OCI-LY7 (cell line): Measurements from ENCODE around the gene RRH. TPM values are rescaled to one million over a fixed set of nuclear protein-coding genes. Genes with fewer than 3 reads are reported as not detected.

ENCODE experiments used
- BruUV-seq: library from RNA; stranded (reverse); fragments of 400-500 nt; replicated peaks from 2 replicates; lab custom pipeline; 2021; lab: Mats Ljungman, UMichigan
- CTCF ChIA-PET: fragments of 300-600 bp; sonication (Branson Sonifier 250); formaldehyde crosslinking; loops from one replicate; lab custom pipeline; 2022; ENCODE audit warnings: antibody characterized with exemption; ENCODE audit not compliant: unreplicated experiment; lab: Charles Lee
- POLR2A ChIA-PET: fragments of 300-600 bp; sonication (Branson Sonifier 250); formaldehyde crosslinking; loops from one replicate; lab custom pipeline; 2022; ENCODE audit warnings: antibody characterized with exemption; lab: Charles Lee
- DNase-seq: peaks from one replicate; pipeline ENCODE4 v3.0.0-alpha.2; 2015; ENCODE audit warnings: low spot score
- H2AFZ ChIP-seq: fragments of 200-600 bp; sonication (generic), shearing (Covaris generic); 2 replicates; pipeline ENCODE4 v1.6.1; 2014; ENCODE audit warnings: mild to moderate bottlenecking, antibody characterized with exemption, low read length, moderate library complexity
- H3K27ac ChIP-seq: fragments of 200-600 bp; sonication (generic); 2 replicates; pipeline ENCODE4 v1.5.1; 2014; ENCODE audit warnings: mixed run types, low read depth, mild to moderate bottlenecking, moderate library complexity, low read length, inconsistent platforms; ENCODE audit not compliant: poor library complexity, severe bottlenecking
- H3K36me3 ChIP-seq: fragments of 200-600 bp; sonication (generic); 2 replicates; pipeline ENCODE4 v1.6.1; 2014; ENCODE audit warnings: mild to moderate bottlenecking, antibody characterized with exemption, low read length, moderate library complexity, mixed read lengths; ENCODE audit not compliant: insufficient read depth
- H3K4me1 ChIP-seq: fragments of 200-600 bp; sonication (generic); 2 replicates; pipeline ENCODE4 v1.5.1; 2014; ENCODE audit warnings: mild to moderate bottlenecking, low read length; ENCODE audit not compliant: insufficient read depth, poor library complexity, severe bottlenecking
- H3K4me2 ChIP-seq: fragments of 200-600 bp; sonication (generic); 2 replicates; pipeline ENCODE4 v1.6.1; 2014; ENCODE audit warnings: mild to moderate bottlenecking, low read length
- H3K4me3 ChIP-seq: fragments of 200-600 bp; sonication (generic); 2 replicates; pipeline ENCODE4 v1.5.1; 2014; ENCODE audit warnings: mild to moderate bottlenecking, low read depth, low read length; ENCODE audit not compliant: poor library complexity, severe bottlenecking
- H3K79me2 ChIP-seq: fragments of 200-600 bp; sonication (generic); 2 replicates; pipeline ENCODE4 v1.6.1; 2016; ENCODE audit warnings: low read depth, mild to moderate bottlenecking, low read length, moderate library complexity, mixed read lengths; ENCODE audit not compliant: insufficient read depth
- H3K9me2 ChIP-seq: fragments of 200-600 bp; sonication (generic); 2 replicates; pipeline ENCODE4 v1.6.1; 2016; ENCODE audit warnings: mild to moderate bottlenecking, low read length, mixed read lengths; ENCODE audit not compliant: insufficient read depth
- H3K9me3 ChIP-seq: fragments of 200-600 bp; sonication (generic); 2 replicates; pipeline ENCODE4 v1.6.1; 2014; ENCODE audit warnings: mild to moderate bottlenecking, mixed run types, low read length, mixed read lengths
- H4K20me1 ChIP-seq: fragments of 200-600 bp; sonication (generic); 2 replicates; pipeline ENCODE4 v1.6.1; 2014; ENCODE audit warnings: mild to moderate bottlenecking, antibody characterized with exemption, low read length, moderate library complexity, mixed read lengths; ENCODE audit not compliant: insufficient read depth
- EZH2phosphoT487 ChIP-seq: fragments of 200-600 bp; sonication (generic); IDR thresholded peaks from 2 replicates; pipeline ENCODE4 v1.6.1; 2018; ENCODE audit warnings: low read depth, borderline replicate concordance, mild to moderate bottlenecking, mixed run types, antibody characterized with exemption, low read length, moderate library complexity, mixed read lengths
- intact Hi-C: fragments of 100-400 bp; cut with micrococcal nuclease; formaldehyde crosslinking; loops from one replicate; pipeline ENCODE4 v1.10.0; 2022; ENCODE audit not compliant: unreplicated experiment
- total RNA-seq, 2 experiments: library from RNA; depleted of rRNA in 1 of 2; stranded (reverse); fragments of >200 nt in 1 of 2; shearing (Covaris generic) in 1 of 2; gene quantifications; 2 replicates each; pipeline ENCODE4 v1.2.3, GENCODE V29; 2014 to 2022
- TF ChIP-seq, protein P1 (sequence below): fragments of 200-600 bp; sonication (generic); conservative IDR thresholded peaks from 2 replicates; pipeline ENCODE4 v1.5.1; 2014; ENCODE audit warnings: mild to moderate bottlenecking, antibody characterized with exemption, low read length, moderate library complexity, mixed read lengths

RRH gene
- total RNA-seq, 2 experiments from 2014 or later, result 0.23 to 0.35 TPM

DNA sequence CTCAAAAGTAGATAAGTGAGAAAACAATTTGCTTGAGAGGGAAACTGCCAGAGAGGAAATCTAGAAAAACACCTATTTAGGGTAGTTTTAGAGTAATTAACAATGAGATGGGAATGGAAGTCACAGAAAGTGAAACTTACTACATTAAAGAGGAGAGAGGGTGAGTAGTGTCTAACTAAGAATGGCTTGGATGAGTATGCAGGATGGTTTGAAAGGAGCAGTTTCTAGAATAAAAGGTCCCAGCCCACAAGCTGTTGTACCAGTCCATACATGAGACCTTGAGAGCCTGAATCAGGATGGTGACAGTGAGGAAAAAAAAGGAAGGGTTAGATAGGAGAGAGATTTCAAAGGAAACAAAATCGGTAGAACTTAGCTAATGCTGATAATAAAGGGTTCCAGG, 10.9 kb upstream of the RRH start:
- BruUV-seq, result no TSS peak
- intact Hi-C loops, result loop anchor here (5.0 to 10.0 kb wide), 3 partner anchors 90 to 378 kb away; partner anchors contain the start of genes CASP6 and ELOVL6
- CTCF ChIA-PET, result no interaction called here
- Histone ChIP-seq H4K20me1 (0 out of 2 replicates have a peak, but pooled peaks cover 7% of the 10 kb centered on the region), H3K79me2 (peaks cover 31% of the 10 kb centered on the region), H3K4me2 (peak overlapping the region; percentile 67), H3K27ac (no peak overlapping the region), H2AFZ (no peak overlapping the region), H3K9me3 (no peaks in the 10 kb centered on the region), H3K9me2 (no peaks in the 10 kb centered on the region), H3K4me1 (peaks cover 22% of the 10 kb centered on the region), H3K36me3 (peaks cover 50% of the 10 kb centered on the region), H3K4me3 (peak overlapping the region; percentile 83)
- POLR2A ChIA-PET, result interaction anchor here (0.7 to 2.1 kb wide), 4 partner anchors 8 to 388 kb away, joined by 3 to 9 read pairs (median 4); no protein-coding TSS in a partner anchor
- no peak for TF ChIP-seq EZH2phosphoT487
- TF ChIP-seq, protein P1, sequence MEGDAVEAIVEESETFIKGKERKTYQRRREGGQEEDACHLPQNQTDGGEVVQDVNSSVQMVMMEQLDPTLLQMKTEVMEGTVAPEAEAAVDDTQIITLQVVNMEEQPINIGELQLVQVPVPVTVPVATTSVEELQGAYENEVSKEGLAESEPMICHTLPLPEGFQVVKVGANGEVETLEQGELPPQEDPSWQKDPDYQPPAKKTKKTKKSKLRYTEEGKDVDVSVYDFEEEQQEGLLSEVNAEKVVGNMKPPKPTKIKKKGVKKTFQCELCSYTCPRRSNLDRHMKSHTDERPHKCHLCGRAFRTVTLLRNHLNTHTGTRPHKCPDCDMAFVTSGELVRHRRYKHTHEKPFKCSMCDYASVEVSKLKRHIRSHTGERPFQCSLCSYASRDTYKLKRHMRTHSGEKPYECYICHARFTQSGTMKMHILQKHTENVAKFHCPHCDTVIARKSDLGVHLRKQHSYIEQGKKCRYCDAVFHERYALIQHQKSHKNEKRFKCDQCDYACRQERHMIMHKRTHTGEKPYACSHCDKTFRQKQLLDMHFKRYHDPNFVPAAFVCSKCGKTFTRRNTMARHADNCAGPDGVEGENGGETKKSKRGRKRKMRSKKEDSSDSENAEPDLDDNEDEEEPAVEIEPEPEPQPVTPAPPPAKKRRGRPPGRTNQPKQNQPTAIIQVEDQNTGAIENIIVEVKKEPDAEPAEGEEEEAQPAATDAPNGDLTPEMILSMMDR, result no peak
- DNase-seq, result no peak

GRCh38 chr4:109818268-109818667, 9.5 kb upstream of the RRH start:
- no peak for DNase-seq
- H4K20me1 ChIP-seq, result 0 out of 2 replicates have a peak, but pooled peaks cover 7% of the 10 kb centered on the region
- peak overlapping the region; percentile 67; the same call in 1 of the 2 replicates for H3K4me2 ChIP-seq
- H3K4me3 ChIP-seq, result no peak overlapping the region
- H3K4me1 ChIP-seq, result peaks cover 22% of the 10 kb centered on the region
- no peaks in the 10 kb centered on the region for H3K9me3 ChIP-seq
- peaks cover 31% of the 10 kb centered on the region for H3K79me2 ChIP-seq
- peaks cover 64% of the 10 kb centered on the region for H3K36me3 ChIP-seq
- ChIA-PET CTCF (no interaction called here), POLR2A (interaction anchor here (0.6 kb wide), 1 partner anchor 111 kb away, joined by 3 read pairs; no protein-coding TSS in a partner anchor)
- no peak overlapping the region for H3K27ac ChIP-seq
- H3K9me2 ChIP-seq, result no peaks in the 10 kb centered on the region
- H2AFZ ChIP-seq, result no peak overlapping the region
- intact Hi-C loops, result loop anchor here (5.0 to 10.0 kb wide), 3 partner anchors 91 to 377 kb away; partner anchors contain the start of genes CASP6 and ELOVL6
- TF ChIP-seq, protein P1, result no peak
- TF ChIP-seq EZH2phosphoT487, result no peak
- BruUV-seq, result no TSS peak

DNA sequence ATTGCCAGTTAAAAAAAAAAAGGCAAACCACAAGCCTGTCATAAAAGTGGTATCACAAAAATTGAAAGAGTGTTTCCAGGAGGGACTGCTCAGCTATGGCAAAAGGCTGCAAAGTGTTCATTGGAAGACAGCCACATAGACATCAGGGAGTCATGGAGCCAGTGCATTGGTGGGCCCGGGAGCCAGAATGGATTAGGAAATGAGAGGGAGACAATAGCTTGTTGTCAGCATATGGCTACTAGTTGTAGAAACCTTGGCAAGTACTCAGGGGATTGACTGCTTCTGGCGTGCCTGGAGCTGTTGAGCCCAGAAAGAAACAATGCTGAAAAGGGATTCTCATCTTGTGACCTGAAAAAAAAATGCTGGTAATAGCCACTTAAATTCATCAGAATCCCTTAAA, 7.2 kb upstream of the RRH start:
- no peak overlapping the region for H3K4me2 ChIP-seq
- POLR2A ChIA-PET, result interaction anchor here (0.6 to 0.8 kb wide), 2 partner anchors 36 to 129 kb away, joined by 3 read pairs; no protein-coding TSS in a partner anchor
- DNase-seq, result no peak
- peaks cover 85% of the 10 kb centered on the region for H3K36me3 ChIP-seq
- intact Hi-C loops, result no loop called here
- no peak overlapping the region for H3K4me3 ChIP-seq
- no peak overlapping the region for H3K27ac ChIP-seq
- H3K79me2 ChIP-seq, result peaks cover 30% of the 10 kb centered on the region
- H3K4me1 ChIP-seq, result peaks cover 17% of the 10 kb centered on the region
- H2AFZ ChIP-seq, result no peak overlapping the region
- no TSS peak for BruUV-seq
- 0 out of 2 replicates have a peak, but pooled peaks cover 7% of the 10 kb centered on the region for H4K20me1 ChIP-seq
- TF ChIP-seq, protein P1, result no peak
- TF ChIP-seq EZH2phosphoT487, result no peak
- H3K9me2 ChIP-seq, result no peaks in the 10 kb centered on the region
- H3K9me3 ChIP-seq, result no peaks in the 10 kb centered on the region
- CTCF ChIA-PET, result no interaction called here
